Hematopoietic multipotent progenitor cell (in vitro differentiated cells): ENCODE data around the gene C1QTNF4. TPM values are rescaled to one million over a fixed set of nuclear protein-coding genes. Genes with fewer than 3 reads are reported as not detected.
"Not testable (repeated sequence)": the region's sequence is repeated elsewhere in the genome, so short reads cannot be mapped to it uniquely, and the experiment has no call there.

ENCODE experiments used
- DNase-seq, 3 donors: peaks; one replicate each; pipeline ENCODE4 v3.0.0-alpha.2; 2011 to 2015; ENCODE audit warnings: low read depth in 2 of 3, low spot score in 2 of 3
- total RNA-seq: library from RNA; depleted of rRNA; stranded (reverse); fragments of >200 nt; gene quantifications from one replicate; pipeline ENCODE4 v1.2.3, GENCODE V29; 2012

The C1QTNF4 gene
- total RNA-seq, 1 donor: 97.2 TPM

- DNase-seq: no peak
Measured at GRCh38 chr11:47570651-47571356, 23.4 kb downstream of the C1QTNF4 start.

- no peak for DNase-seq
Measured at GRCh38 chr11:47569646-47570045, 24.6 kb downstream of the C1QTNF4 start.

- DNase-seq: peak in 1 of 3 donors; percentile 25
Measured at GRCh38 chr11:47566149-47566698, 28.0 kb downstream of the C1QTNF4 start.

- DNase-seq: peak in 2 of 3 donors; percentile 68 to 76
Measured at GRCh38 chr11:47565340-47566148, 28.7 kb downstream of the C1QTNF4 start, which contains the start of gene PTPMT1. Gene PTPMT1 (plus strand): TSS chr11:47565599. CDS start chr11:47565623, 24 bp downstream.

- DNase-seq: no peak
Measured at GRCh38 chr11:47564933-47565339, 29.3 kb downstream of the C1QTNF4 start.

- DNase-seq: not testable (repeated sequence)
Measured at GRCh38 chr11:47564366-47564765, 29.8 kb downstream of the C1QTNF4 start.

- DNase-seq: not testable (repeated sequence)
Measured at GRCh38 chr11:47562393-47562792, 31.8 kb downstream of the C1QTNF4 start.

GRCh38 chr11:47560426-47560825 lies 33.8 kb downstream of the C1QTNF4 start:
- DNase-seq: no peak

- DNase-seq: no peak
Measured at GRCh38 chr11:47558695-47559094, 35.5 kb downstream of the C1QTNF4 start.

- not testable (repeated sequence) for DNase-seq
Measured at GRCh38 chr11:47557004-47557403, 37.2 kb downstream of the C1QTNF4 start.

- DNase-seq: no peak
Measured at GRCh38 chr11:47553406-47553743, 40.8 kb downstream of the C1QTNF4 start.

GRCh38 chr11:47552566-47553405 lies 41.4 kb downstream of the C1QTNF4 start, which contains the start of gene CELF1:
Gene CELF1 (minus strand): TSS chr11:47553132. CDS start chr11:47499523, 53,609 bp downstream.
- DNase-seq: peak; percentile 83 to 95 (median 91)

- DNase-seq: peak in 1 of 3 donors; percentile 40
Measured at GRCh38 chr11:47552056-47552565, 42.1 kb downstream of the C1QTNF4 start.

- peak in 1 of 3 donors; percentile 40 for DNase-seq
Measured at GRCh38 chr11:47551086-47551485, 43.1 kb downstream of the C1QTNF4 start.

GRCh38 chr11:47550288-47551047 lies 43.7 kb downstream of the C1QTNF4 start:
- no peak for DNase-seq

- not testable (repeated sequence) for DNase-seq
Measured at GRCh38 chr11:47546274-47546673, 47.9 kb downstream of the C1QTNF4 start.

GRCh38 chr11:47545298-47545697 lies 48.9 kb downstream of the C1QTNF4 start:
- DNase-seq: no peak

GRCh38 chr11:47541070-47541469 lies 53.1 kb downstream of the C1QTNF4 start:
- no peak for DNase-seq

GRCh38 chr11:47539681-47540039 lies 54.6 kb downstream of the C1QTNF4 start:
- DNase-seq: no peak
